Transverse colon (tissue), 4 donors: ENCODE results near the gene SUFU. TPM values are rescaled to one million over a fixed set of nuclear protein-coding genes. Genes with fewer than 3 reads are reported as not detected.
A peak's percentile ranks its signal among the peaks of the same experiment; 100 is the strongest.

Experiments used
- DNase-seq: peaks from one replicate; pipeline ENCODE4 v3.0.0-alpha.2; 2019
- H3K27ac ChIP-seq, 4 donors: fragments of 200-600 bp; sonication (generic); 2 replicates each; pipeline ENCODE4 v1.5.1; 2016 to 2018; ENCODE audit warnings: inconsistent platforms in 4 of 4
- H3K27me3 ChIP-seq: fragments of 200-600 bp; sonication (generic); 2 replicates; pipeline ENCODE4 v1.5.1; 2017; ENCODE audit warnings: inconsistent platforms
- H3K36me3 ChIP-seq, 4 donors: fragments of 200-600 bp; sonication (generic); 2 replicates each; pipeline ENCODE4 v1.5.1; 2017 to 2019; ENCODE audit warnings: inconsistent platforms in 4 of 4
- H3K4me1 ChIP-seq, 4 donors: fragments of 200-600 bp; sonication (generic); 2 replicates each; pipeline ENCODE4 v1.5.1; 2017 to 2020; ENCODE audit warnings: inconsistent platforms in 4 of 4
- H3K4me3 ChIP-seq, 4 donors: fragments of 200-600 bp; sonication (generic); 1 replicate in 1 of 4; 2 replicates in 3 of 4; pipeline versions ENCODE4 v1.5.1 to v1.6.1; 2017 to 2019; ENCODE audit warnings: inconsistent platforms in 4 of 4
- H3K9me3 ChIP-seq, 2 donors: fragments of 200-600 bp; sonication (generic); 2 replicates each; pipeline ENCODE4 v1.5.1; 2017 to 2019; ENCODE audit warnings: inconsistent platforms in 2 of 2
- EP300 ChIP-seq: sonication (generic); formaldehyde crosslinking; IDR thresholded peaks from one replicate; pipeline ENCODE4 v1.6.1; 2017; ENCODE audit warnings: antibody characterized with exemption, low read depth
- POLR2A ChIP-seq: fragments of 450-650 bp; IDR thresholded peaks from one replicate; pipeline ENCODE4 v1.6.1; 2016; ENCODE audit warnings: antibody characterized with exemption, mild to moderate bottlenecking, moderate library complexity
- POLR2AphosphoS5 ChIP-seq, 3 donors: sonication (generic); formaldehyde crosslinking; IDR thresholded peaks; one replicate each; pipeline ENCODE4 v1.6.1; 2016; ENCODE audit warnings: antibody characterized with exemption in 3 of 3
- WGBS, 2 donors: methylation state at CpG; one replicate each; pipeline ENCODE4 v1.1.5; 2018; ENCODE audit warnings: low coverage in 1 of 2; 5-methylcytosine and 5-hydroxymethylcytosine counted together
- in situ Hi-C, 4 donors: fragments of 200-750 bp; cut with MboI; loops; one replicate each; pipeline versions ENCODE4 v1.15.0 to v1.15.1; 2017; ENCODE audit warnings: low sequenced_read_pairs in 3 of 4, low pct_ligation_motif_present in 1 of 4, low pct_unique_long_range_greater_than_20kb in 1 of 4
- intact Hi-C: fragments of 100-400 bp; cut with DNase I; formaldehyde crosslinking; loops from one replicate; pipeline ENCODE4 v1.15.1; 2023; ENCODE audit warnings: low total_unique reads
- total RNA-seq, 4 donors: library from RNA; depleted of rRNA; stranded (reverse); fragments of >200 nt; gene quantifications; one replicate each; pipeline ENCODE4 v1.1.0, GENCODE V29; 2016
- TF ChIP-seq, protein P1 (sequence below), 5 experiments: fragments of 200-600 bp in 3 of 5; fragments of 450-650 bp in 2 of 5; sonication (generic) in 3 of 5; IDR thresholded peaks; 1 replicate in 2 of 5; 2 replicates in 3 of 5; pipeline ENCODE4 v1.5.1; 2016 to 2017; ENCODE audit warnings: antibody characterized with exemption in 5 of 5, inconsistent platforms in 3 of 5, mild to moderate bottlenecking in 2 of 5, moderate library complexity in 1 of 5

The SUFU gene
- total RNA-seq, 4 donors from 2014 or later = 5.4 to 13.8 (median 6.6) TPM

DNA sequence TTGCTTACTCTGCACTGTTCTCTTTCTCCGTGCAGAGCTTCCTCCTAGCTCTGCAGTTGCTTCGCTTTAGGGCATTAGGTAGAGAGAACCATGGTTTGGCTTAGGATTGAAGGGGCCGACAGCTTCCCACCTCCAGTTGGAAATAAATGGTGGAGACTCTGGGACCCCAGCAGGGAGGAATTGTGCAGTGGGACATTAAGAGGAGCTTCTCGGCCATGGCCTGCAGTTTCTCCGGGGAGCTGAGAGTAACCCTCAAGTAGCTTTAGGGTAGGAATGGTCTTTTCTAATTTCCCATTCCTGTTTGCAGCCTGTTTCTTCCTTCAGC lies 1.2 kb downstream of the SUFU start:
- 30 to 40% methylated on average over 2 to 5 of the region's 5 CpGs for WGBS, 2 donors
- no peak for TF ChIP-seq POLR2AphosphoS5 (IDR thresholded peaks at IDR 0.05)
- TF ChIP-seq, protein P1, sequence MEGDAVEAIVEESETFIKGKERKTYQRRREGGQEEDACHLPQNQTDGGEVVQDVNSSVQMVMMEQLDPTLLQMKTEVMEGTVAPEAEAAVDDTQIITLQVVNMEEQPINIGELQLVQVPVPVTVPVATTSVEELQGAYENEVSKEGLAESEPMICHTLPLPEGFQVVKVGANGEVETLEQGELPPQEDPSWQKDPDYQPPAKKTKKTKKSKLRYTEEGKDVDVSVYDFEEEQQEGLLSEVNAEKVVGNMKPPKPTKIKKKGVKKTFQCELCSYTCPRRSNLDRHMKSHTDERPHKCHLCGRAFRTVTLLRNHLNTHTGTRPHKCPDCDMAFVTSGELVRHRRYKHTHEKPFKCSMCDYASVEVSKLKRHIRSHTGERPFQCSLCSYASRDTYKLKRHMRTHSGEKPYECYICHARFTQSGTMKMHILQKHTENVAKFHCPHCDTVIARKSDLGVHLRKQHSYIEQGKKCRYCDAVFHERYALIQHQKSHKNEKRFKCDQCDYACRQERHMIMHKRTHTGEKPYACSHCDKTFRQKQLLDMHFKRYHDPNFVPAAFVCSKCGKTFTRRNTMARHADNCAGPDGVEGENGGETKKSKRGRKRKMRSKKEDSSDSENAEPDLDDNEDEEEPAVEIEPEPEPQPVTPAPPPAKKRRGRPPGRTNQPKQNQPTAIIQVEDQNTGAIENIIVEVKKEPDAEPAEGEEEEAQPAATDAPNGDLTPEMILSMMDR (IDR thresholded peaks at IDR 0.05) = no peak
- no peak for TF ChIP-seq POLR2A
- no peak for TF ChIP-seq EP300
- in situ Hi-C loops (loop anchor here in 2 of 4 donors (5.0 kb wide), 2 partner anchors 77 to 82 kb away; no protein-coding TSS in a partner anchor), intact Hi-C loops (loop anchor here (5.0 kb wide), 1 partner anchor 72 kb away; no protein-coding TSS in a partner anchor)
- Histone ChIP-seq H3K9me3 (no peaks in the 10 kb centered on the region), H3K36me3 (peaks cover 0 to 8% (median 1%) of the 10 kb centered on the region in 4 donors), H3K27me3 (no peaks in the 10 kb centered on the region), H3K4me3 (peak overlapping the region in 3 of 4 donors; percentile 89 to 94 (median 92)), H3K27ac (peak overlapping the region; percentile 88 to 94 (median 92)), H3K4me1 (peaks cover 10 to 38% (median 31%) of the 10 kb centered on the region in 4 donors)
- DNase-seq = no peak

DNA sequence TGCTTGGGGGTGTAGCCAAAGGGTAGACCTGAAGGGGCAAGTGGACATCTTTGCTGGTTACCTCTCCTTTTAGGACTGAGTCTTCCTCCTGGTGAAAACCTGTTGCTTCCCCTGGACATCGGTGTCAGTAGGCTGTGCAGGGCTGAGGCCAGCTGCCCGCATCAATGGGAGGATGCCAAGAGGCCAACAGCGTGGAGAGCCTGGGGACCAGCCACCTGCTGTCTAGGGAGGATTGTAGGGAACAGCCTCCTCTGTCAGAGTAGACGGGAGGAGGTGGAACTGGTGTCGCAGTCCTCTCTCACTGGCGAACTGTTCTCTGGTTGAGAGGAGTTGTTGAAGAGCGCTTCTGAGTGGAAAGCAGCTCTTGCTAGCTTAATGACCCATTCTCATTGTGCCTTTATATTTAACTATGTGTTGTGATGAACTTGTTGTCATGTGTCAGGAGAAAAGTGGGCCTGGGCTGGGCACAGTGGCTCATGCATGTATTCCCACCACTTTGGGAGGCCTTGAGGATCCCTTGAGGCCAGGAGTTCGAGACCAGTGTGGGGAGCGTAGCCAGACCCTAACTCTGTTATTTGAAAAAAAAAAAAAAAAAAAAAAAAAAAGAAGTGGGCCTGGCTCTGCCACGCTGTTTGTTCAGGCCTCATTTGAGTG lies 1.8 kb downstream of the SUFU start:
- peak overlapping the region in 1 of 4 donors; percentile 88 for H3K27ac ChIP-seq
- 86 to 100% methylated on average over 2 to 10 of the region's 10 CpGs for WGBS, 2 donors
- in situ Hi-C loops = loop anchor here in 2 of 4 donors (5.0 kb wide), 2 partner anchors 77 to 82 kb away; no protein-coding TSS in a partner anchor

DNA sequence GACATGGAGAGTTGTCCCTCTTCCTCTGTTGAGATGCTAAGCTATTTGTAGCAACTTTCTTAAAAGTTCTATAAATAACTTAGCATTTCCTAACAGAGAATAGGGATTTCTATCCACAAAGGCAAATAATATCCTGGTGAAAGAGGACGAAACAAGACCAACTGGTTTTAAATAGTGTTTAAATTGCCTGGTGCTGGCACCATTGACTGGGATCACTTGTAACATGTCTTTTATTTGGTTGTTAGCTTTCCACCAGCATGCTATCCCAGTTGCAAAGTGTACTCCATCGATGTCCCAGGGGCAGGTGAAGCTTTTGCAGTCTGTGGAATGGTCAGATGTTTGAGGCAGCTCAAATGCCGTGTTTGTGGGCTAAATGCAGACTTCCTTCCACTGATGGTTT lies 3.7 kb downstream of the SUFU start:
- Histone ChIP-seq H3K4me3 (no peak overlapping the region), H3K27ac (no peak overlapping the region), H3K27me3 (no peaks in the 10 kb centered on the region), H3K36me3 (peaks cover 0 to 14% (median 7%) of the 10 kb centered on the region in 4 donors), H3K4me1 (peaks cover 4 to 22% (median 20%) of the 10 kb centered on the region in 4 donors), H3K9me3 (no peaks in the 10 kb centered on the region)
- TF ChIP-seq POLR2AphosphoS5 (IDR thresholded peaks at IDR 0.05) = no peak
- TF ChIP-seq EP300 = no peak
- TF ChIP-seq, protein P1 (IDR thresholded peaks at IDR 0.05) = no peak
- 58 to 100% methylated on average over 1 to 3 of the region's 3 CpGs for WGBS, 2 donors
- in situ Hi-C loops = loop anchor here in 2 of 4 donors (5.0 kb wide), 2 partner anchors 75 to 80 kb away; no protein-coding TSS in a partner anchor
- DNase-seq = no peak
- intact Hi-C loops = loop anchor here (5.0 kb wide), 1 partner anchor 70 kb away; no protein-coding TSS in a partner anchor

More for the DNA sequence above, 1.8 kb downstream of the SUFU start:
- TF ChIP-seq EP300 (no peak), POLR2A (no peak), POLR2AphosphoS5 (IDR thresholded peaks at IDR 0.05) (no peak)
- TF ChIP-seq, protein P1 (IDR thresholded peaks at IDR 0.05) = no peak
- peaks cover 0 to 11% (median 3%) of the 10 kb centered on the region in 4 donors for H3K36me3 ChIP-seq
- H3K4me3 ChIP-seq = peak overlapping the region in 1 of 4 donors; percentile 92
- H3K9me3 ChIP-seq = no peaks in the 10 kb centered on the region
- intact Hi-C loops = loop anchor here (5.0 kb wide), 1 partner anchor 72 kb away; no protein-coding TSS in a partner anchor
- peaks cover 10 to 31% (median 29%) of the 10 kb centered on the region in 4 donors for H3K4me1 ChIP-seq
- no peaks in the 10 kb centered on the region for H3K27me3 ChIP-seq
- DNase-seq = no peak

DNA sequence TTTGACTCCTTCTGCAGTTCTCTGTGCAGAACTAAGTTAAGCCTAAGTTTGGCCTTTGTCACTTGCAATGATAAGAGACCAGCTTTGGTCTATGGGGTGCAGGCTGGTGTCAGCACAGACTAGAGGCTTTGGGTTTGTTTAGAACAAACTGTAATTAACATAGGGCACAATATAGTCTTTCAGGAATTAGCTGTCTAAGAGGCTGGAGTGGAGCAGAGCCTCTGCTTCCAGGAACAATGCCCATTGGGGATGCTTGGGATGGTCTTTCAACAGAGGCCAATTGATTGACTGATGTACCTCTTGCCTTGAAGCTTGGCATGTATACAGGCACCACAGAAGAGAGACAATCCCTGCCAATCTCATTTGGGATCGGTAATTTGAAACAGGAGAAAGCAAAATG lies 4.7 kb downstream of the SUFU start:
- H3K9me3 ChIP-seq = no peaks in the 10 kb centered on the region
- peaks cover 0 to 15% (median 13%) of the 10 kb centered on the region in 4 donors for H3K4me1 ChIP-seq
- H3K27me3 ChIP-seq = no peaks in the 10 kb centered on the region
- no peak for TF ChIP-seq POLR2A
- TF ChIP-seq, protein P1 (IDR thresholded peaks at IDR 0.05) = no peak
- TF ChIP-seq EP300 = no peak
- no peak for TF ChIP-seq POLR2AphosphoS5 (IDR thresholded peaks at IDR 0.05)
- no peak overlapping the region for H3K4me3 ChIP-seq
- in situ Hi-C loops = loop anchor here in 2 of 4 donors (5.0 kb wide), 2 partner anchors 74 to 79 kb away; no protein-coding TSS in a partner anchor
- DNase-seq = no peak
- intact Hi-C loops = loop anchor here (5.0 kb wide), 1 partner anchor 69 kb away; no protein-coding TSS in a partner anchor
- 100% methylated on average over 1 of the region's 1 CpG for WGBS, 2 donors
- peaks cover 0 to 14% (median 7%) of the 10 kb centered on the region in 4 donors for H3K36me3 ChIP-seq
- no peak overlapping the region for H3K27ac ChIP-seq
